ENCODE data around the gene CLMN.

Gene CLMN

DNA sequence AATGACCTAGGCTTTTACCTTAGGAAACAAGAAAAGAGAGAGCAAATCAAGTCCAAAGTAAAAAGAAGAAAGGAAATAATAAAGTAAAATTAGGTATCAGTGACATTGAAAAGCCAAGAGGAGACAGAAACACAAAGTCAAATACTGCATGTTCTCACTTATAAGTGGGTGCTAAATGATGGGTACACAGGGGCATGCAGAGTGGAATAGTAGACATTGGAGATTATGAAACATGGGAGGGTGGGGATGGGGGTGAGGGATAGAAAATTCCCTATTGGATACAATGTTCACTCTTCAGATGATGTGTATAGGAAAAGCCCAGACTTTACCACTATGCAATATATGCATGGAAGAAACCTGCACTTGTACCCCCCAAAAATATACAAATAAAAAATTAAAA is 35.1 kb upstream of the CLMN start:
- H3K4me3 ChIP-seq (ENCODE audit: low read depth, low read length): no peak overlapping the region
- H3K27ac ChIP-seq: no peak overlapping the region
- TF ChIP-seq, protein P1, sequence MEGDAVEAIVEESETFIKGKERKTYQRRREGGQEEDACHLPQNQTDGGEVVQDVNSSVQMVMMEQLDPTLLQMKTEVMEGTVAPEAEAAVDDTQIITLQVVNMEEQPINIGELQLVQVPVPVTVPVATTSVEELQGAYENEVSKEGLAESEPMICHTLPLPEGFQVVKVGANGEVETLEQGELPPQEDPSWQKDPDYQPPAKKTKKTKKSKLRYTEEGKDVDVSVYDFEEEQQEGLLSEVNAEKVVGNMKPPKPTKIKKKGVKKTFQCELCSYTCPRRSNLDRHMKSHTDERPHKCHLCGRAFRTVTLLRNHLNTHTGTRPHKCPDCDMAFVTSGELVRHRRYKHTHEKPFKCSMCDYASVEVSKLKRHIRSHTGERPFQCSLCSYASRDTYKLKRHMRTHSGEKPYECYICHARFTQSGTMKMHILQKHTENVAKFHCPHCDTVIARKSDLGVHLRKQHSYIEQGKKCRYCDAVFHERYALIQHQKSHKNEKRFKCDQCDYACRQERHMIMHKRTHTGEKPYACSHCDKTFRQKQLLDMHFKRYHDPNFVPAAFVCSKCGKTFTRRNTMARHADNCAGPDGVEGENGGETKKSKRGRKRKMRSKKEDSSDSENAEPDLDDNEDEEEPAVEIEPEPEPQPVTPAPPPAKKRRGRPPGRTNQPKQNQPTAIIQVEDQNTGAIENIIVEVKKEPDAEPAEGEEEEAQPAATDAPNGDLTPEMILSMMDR (IDR thresholded peaks at IDR 0.05; ENCODE audit: low read depth, low read length): no peak
- H3K36me3 ChIP-seq: no peaks in the 10 kb centered on the region
- H3K27me3 ChIP-seq (ENCODE audit: insufficient read depth, low read depth, severe bottlenecking): no peaks in the 10 kb centered on the region
- no peak for DNase-seq
- H3K9me3 ChIP-seq (ENCODE audit: severe bottlenecking): peaks cover 4% of the 10 kb centered on the region

DNA sequence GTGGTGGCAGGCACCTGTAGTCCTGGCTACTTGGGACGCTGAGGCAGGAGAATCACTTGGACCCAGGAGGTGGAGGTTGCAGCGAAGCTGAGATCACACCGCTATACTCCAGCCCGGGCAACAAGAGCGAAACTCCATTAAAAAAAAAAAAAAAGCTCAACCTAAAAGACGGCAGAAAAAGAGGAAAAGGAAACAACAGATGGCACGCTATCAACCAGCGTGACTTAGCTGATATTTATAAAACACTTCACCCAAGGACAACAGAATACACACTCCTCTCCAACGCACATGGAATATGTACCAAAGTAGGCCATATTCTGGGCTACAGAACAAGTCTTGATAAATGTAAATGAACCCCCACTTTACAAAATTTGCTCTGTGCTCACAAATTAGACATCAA is 34.0 kb upstream of the CLMN start:
- H3K36me3 ChIP-seq: no peaks in the 10 kb centered on the region
- peaks cover 4% of the 10 kb centered on the region for H3K9me3 ChIP-seq (ENCODE audit: severe bottlenecking)
- TF ChIP-seq, protein P1 (IDR thresholded peaks at IDR 0.05; ENCODE audit: low read depth, low read length): no peak
- H3K27ac ChIP-seq: no peak overlapping the region
- H3K27me3 ChIP-seq (ENCODE audit: insufficient read depth, low read depth, severe bottlenecking): no peaks in the 10 kb centered on the region
- no peak for DNase-seq
- H3K4me3 ChIP-seq (ENCODE audit: low read depth, low read length): no peak overlapping the region

DNA sequence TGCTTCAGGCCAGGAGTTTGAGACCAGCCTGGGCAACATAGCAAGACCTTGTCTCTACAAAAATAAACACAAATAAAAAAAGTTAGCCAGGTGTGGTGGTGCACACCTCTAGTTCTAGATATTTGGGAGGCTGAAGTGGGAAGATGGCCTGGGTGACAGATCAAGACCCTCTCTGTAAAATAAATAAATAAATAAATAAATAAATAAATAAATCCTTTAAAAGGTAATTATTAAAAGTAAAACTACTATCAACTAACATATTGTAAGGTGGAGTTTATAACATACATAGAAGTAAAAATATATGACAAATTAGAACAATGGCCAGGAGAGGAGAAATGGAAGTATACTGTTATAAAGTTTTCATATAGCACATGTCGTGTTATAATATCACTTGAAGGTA is 33.3 kb upstream of the CLMN start:
- peaks cover 4% of the 10 kb centered on the region for H3K9me3 ChIP-seq (ENCODE audit: severe bottlenecking)
- H3K36me3 ChIP-seq: no peaks in the 10 kb centered on the region
- no peak overlapping the region for H3K4me3 ChIP-seq (ENCODE audit: low read depth, low read length)
- no peak for DNase-seq
- TF ChIP-seq, protein P1 (IDR thresholded peaks at IDR 0.05; ENCODE audit: low read depth, low read length): no peak
- H3K27me3 ChIP-seq (ENCODE audit: insufficient read depth, low read depth, severe bottlenecking): no peaks in the 10 kb centered on the region
- no peak overlapping the region for H3K27ac ChIP-seq

DNA sequence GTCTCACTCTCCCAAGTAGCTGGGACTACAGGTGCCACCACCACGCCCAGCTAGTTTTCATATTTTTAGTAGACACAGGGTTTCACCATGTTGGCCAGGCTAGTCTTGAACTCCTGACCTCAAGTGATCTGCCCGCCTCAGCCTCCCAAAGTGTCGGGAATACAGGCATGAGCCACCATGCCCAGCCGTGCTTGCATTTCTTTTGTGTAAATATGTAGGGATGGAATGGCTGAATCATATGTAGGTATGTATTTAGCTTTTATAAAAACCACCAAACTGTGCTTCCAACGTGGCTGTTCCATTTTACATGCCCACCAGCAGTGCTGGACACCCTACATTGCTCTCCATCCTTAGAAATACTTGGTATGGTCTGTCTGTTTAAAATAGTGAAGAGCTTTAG is 32.8 kb upstream of the CLMN start:
- DNase-seq: no peak
- TF ChIP-seq, protein P1 (IDR thresholded peaks at IDR 0.05; ENCODE audit: low read depth, low read length): no peak
- H3K4me3 ChIP-seq (ENCODE audit: low read depth, low read length): no peak overlapping the region
- no peak overlapping the region for H3K27ac ChIP-seq
- peaks cover 4% of the 10 kb centered on the region for H3K9me3 ChIP-seq (ENCODE audit: severe bottlenecking)
- H3K27me3 ChIP-seq (ENCODE audit: insufficient read depth, low read depth, severe bottlenecking): no peaks in the 10 kb centered on the region
- no peaks in the 10 kb centered on the region for H3K36me3 ChIP-seq

DNA sequence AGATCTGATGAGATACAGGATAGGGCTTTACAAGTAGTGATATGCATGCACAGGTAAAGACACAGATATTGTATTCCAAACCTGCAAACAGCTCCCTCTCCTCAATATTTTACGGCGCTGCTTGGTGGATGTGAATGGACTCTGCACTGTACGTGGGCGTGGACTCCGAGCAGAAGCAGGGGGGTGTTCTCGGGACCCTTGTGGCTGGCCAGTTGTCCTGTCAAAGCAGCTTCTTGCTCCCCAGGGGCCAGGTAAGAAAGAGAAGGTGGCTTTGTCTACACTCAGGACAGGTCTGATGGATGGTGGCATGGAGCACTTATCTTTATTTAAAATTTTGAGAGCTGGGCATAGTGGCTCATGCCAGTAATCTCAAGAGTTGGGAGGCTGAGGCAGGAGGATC is 29.5 kb upstream of the CLMN start:
- TF ChIP-seq, protein P1 (IDR thresholded peaks at IDR 0.05; ENCODE audit: low read depth, low read length): no peak
- no peaks in the 10 kb centered on the region for H3K36me3 ChIP-seq
- no peak overlapping the region for H3K27ac ChIP-seq
- peaks cover 4% of the 10 kb centered on the region for H3K9me3 ChIP-seq (ENCODE audit: severe bottlenecking)
- H3K4me3 ChIP-seq (ENCODE audit: low read depth, low read length): no peak overlapping the region
- H3K27me3 ChIP-seq (ENCODE audit: insufficient read depth, low read depth, severe bottlenecking): no peaks in the 10 kb centered on the region
- DNase-seq: no peak

DNA sequence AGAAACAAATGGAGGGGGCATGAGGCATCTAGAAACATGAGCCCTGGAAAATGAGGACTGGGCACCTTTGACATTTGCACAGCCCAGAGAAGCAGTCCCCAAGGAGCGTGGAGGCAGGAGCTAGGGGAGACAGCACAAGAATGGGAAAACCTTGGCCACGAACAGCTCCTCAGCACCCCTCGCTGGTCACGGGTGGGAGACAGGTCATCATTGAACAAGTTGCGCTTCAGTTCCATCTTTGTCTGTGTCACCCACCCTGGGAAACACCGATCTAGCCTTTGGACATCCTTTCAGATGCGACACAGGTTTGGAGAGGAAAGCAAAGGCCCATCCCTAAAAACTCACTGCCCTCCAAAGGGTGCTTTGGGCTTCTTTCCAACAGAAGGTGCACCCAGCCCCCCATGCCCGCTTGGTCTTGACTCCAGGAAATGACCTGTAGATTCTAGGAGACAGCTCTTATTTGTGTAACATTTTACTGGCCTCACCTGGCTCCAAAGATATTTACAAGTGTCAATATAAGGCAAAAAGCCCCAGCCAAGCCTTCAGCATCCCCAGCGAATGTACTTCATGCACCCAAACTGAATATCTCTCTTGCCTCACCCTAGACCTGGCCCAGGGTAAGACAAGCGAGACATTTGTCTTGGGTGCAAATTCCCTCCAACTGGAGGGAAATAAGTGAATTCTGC is 28.8 kb upstream of the CLMN start:
- Histone ChIP-seq H3K27me3 (ENCODE audit: insufficient read depth, low read depth, severe bottlenecking) (no peaks in the 10 kb centered on the region), H3K36me3 (no peaks in the 10 kb centered on the region), H3K27ac (no peak overlapping the region), H3K4me3 (ENCODE audit: low read depth, low read length) (no peak overlapping the region), H3K9me3 (ENCODE audit: severe bottlenecking) (no peaks in the 10 kb centered on the region)
- TF ChIP-seq, protein P1 (IDR thresholded peaks at IDR 0.05; ENCODE audit: low read depth, low read length): peak; percentile 69
- DNase-seq: peak; percentile 26

Data from WERI-Rb-1 (cell line).